Endothelial cell of umbilical vein (primary cell): Measurements from ENCODE around the gene WDR93. TPM values are rescaled to one million over a fixed set of nuclear protein-coding genes. Genes with fewer than 3 reads are reported as not detected.
A peak's percentile ranks its signal among the peaks of the same experiment; 100 is the strongest.

ENCODE experiments used
- BruUV-seq: library from RNA; stranded (reverse); fragments of 400-500 nt; replicated peaks from 2 replicates; lab custom pipeline; 2021; lab: Mats Ljungman, UMichigan
- CTCF ChIA-PET: fragments of 300-600, 350-600 bp; sonication (Branson Sonifier 250); formaldehyde crosslinking; loops from one replicate; lab custom pipeline; 2021; ENCODE audit warnings: antibody characterized with exemption, inconsistent platforms; lab: Charles Lee
- POLR2A ChIA-PET: fragments of 300-600, 350-600 bp; sonication (Branson Sonifier 250); formaldehyde crosslinking; loops from one replicate; lab custom pipeline; 2021; ENCODE audit warnings: antibody characterized with exemption, inconsistent platforms; lab: Charles Lee
- DNase-seq: peaks from one replicate; pipeline ENCODE4 v3.0.0-alpha.2; 2011; ENCODE audit warnings: low read depth, low spot score
- FAIRE-seq: peaks from 2 replicates; lab custom pipeline; 2011; peaks lifted over from hg19 to GRCh38; lab: Jason Lieb, UNC
- H2AFZ ChIP-seq: 2 replicates; pipeline ENCODE4 v1.6.0; 2012; ENCODE audit warnings: low read depth, low read length, control low read depth, inconsistent platforms
- H3K27ac ChIP-seq: 2 replicates; pipeline ENCODE4 v1.5.1; 2011; ENCODE audit warnings: low read depth, mild to moderate bottlenecking, control low read depth, low read length, moderate library complexity; ENCODE audit not compliant: insufficient read depth
- H3K27me3 ChIP-seq, 2 experiments: 2 replicates each; pipeline versions ENCODE4 v1.6.0 to v1.6.1; 2011; ENCODE audit warnings: low read length in 2 of 2, mixed read lengths in 1 of 2; ENCODE audit not compliant: control insufficient read depth in 2 of 2, insufficient read depth in 2 of 2
- H3K36me3 ChIP-seq, 2 experiments: 2 replicates in 1 of 2; 3 replicates in 1 of 2; pipeline ENCODE4 v1.5.1; 2011; ENCODE audit warnings: low read length in 2 of 2, mild to moderate bottlenecking in 1 of 2, moderate library complexity in 1 of 2; ENCODE audit not compliant: control insufficient read depth in 2 of 2, insufficient read depth in 2 of 2; ENCODE audit errors: extremely low read depth in 1 of 2
- H3K4me1 ChIP-seq: 3 replicates; pipeline ENCODE4 v1.5.1; 2011; ENCODE audit warnings: mild to moderate bottlenecking, low read length; ENCODE audit not compliant: control insufficient read depth, insufficient read depth; ENCODE audit errors: extremely low read depth
- H3K4me2 ChIP-seq: 2 replicates; pipeline ENCODE4 v1.6.1; 2011; ENCODE audit warnings: low read length, control low read depth, mixed read lengths; ENCODE audit not compliant: insufficient read depth
- H3K4me3 ChIP-seq, 3 experiments: fragments of 200-600 bp in 1 of 3; sonication (generic), shearing (Covaris generic) in 1 of 3; replicated peaks in 1 of 3; 2 replicates each; pipeline ENCODE4 v1.5.1; 2011 to 2016; ENCODE audit warnings: control low read depth in 3 of 3, low read length in 3 of 3, mild to moderate bottlenecking in 2 of 3, inconsistent platforms in 1 of 3, low read depth in 1 of 3, moderate library complexity in 1 of 3; ENCODE audit not compliant: insufficient read depth in 1 of 3
- H3K79me2 ChIP-seq: 2 replicates; pipeline ENCODE4 v1.6.0; 2012; ENCODE audit warnings: low read length, inconsistent platforms; ENCODE audit not compliant: control insufficient read depth, insufficient read depth
- H3K9ac ChIP-seq: replicated peaks from 2 replicates; pipeline ENCODE3; 2011; ENCODE audit warnings: low read length, control low read depth; ENCODE audit not compliant: insufficient read depth; ENCODE audit errors: extremely low read depth
- H3K9me1 ChIP-seq: replicated peaks from 3 replicates; pipeline ENCODE4 v1.6.0; 2011; ENCODE audit warnings: mild to moderate bottlenecking, low read length; ENCODE audit not compliant: control insufficient read depth, insufficient read depth; ENCODE audit errors: extremely low read depth
- H3K9me3 ChIP-seq: replicated peaks from 2 replicates; pipeline ENCODE4 v1.5.1; 2012; ENCODE audit warnings: low read length, inconsistent platforms; ENCODE audit not compliant: control insufficient read depth, insufficient read depth
- H4K20me1 ChIP-seq: replicated peaks from 2 replicates; pipeline ENCODE3; 2011; ENCODE audit warnings: mild to moderate bottlenecking, low read length; ENCODE audit not compliant: control insufficient read depth, insufficient read depth; ENCODE audit errors: extremely low read depth
- EZH2 ChIP-seq: IDR thresholded peaks from 2 replicates; pipeline ENCODE4 v1.6.1; 2012; ENCODE audit warnings: borderline replicate concordance, low read depth, mild to moderate bottlenecking, moderate library complexity, low read length, inconsistent platforms; ENCODE audit not compliant: severe bottlenecking
- FOS ChIP-seq: IDR thresholded peaks from 2 replicates; pipeline ENCODE4 v1.6.1; 2011; ENCODE audit warnings: mild to moderate bottlenecking, low read length, moderate library complexity, borderline replicate concordance; ENCODE audit not compliant: insufficient read depth
- GATA2 ChIP-seq: IDR thresholded peaks from 2 replicates; pipeline ENCODE4 v1.7.0; 2011; ENCODE audit warnings: low read depth, mild to moderate bottlenecking, moderate library complexity, mixed read lengths, low read length; ENCODE audit not compliant: insufficient read length, insufficient read depth
- MAX ChIP-seq: IDR thresholded peaks from 2 replicates; pipeline ENCODE4 v1.6.1; 2011; ENCODE audit not compliant: insufficient read depth, insufficient read length
- MYC ChIP-seq: IDR thresholded peaks from one replicate; pipeline ENCODE4 v1.6.1; 2011; ENCODE audit warnings: mild to moderate bottlenecking, low read depth, low read length
- POLR2A ChIP-seq: IDR thresholded peaks from 2 replicates; pipeline ENCODE4 v1.6.1; 2012; ENCODE audit warnings: low read depth, mild to moderate bottlenecking, control low read depth, low read length
- POLR2AphosphoS5 ChIP-seq: IDR thresholded peaks from 2 replicates; pipeline ENCODE4 v1.6.1; 2012; ENCODE audit warnings: low read depth, mild to moderate bottlenecking, control low read depth, low read length, moderate library complexity; ENCODE audit not compliant: insufficient read depth
- dilution Hi-C: fragments of 300-500 bp; cut with MboI; formaldehyde crosslinking; loops from one replicate; pipeline ENCODE4 v1.15.0; 2019; ENCODE audit warnings: low sequenced_read_pairs; ENCODE audit not compliant: extremely low pct_ligation_motif_present
- intact Hi-C: fragments of 100-400 bp; cut with micrococcal nuclease; formaldehyde crosslinking; loops from one replicate; pipeline ENCODE4 v1.10.0; 2022
- polyA plus RNA-seq, 4 experiments: library from polyadenylated mRNA; depleted of rRNA in 3 of 4; stranded (reverse) in 3 of 4; unstranded in 1 of 4; fragments of >200 nt; gene quantifications; 2 replicates each; pipeline versions ENCODE4 v1.2.1 to v1.2.3, GENCODE V29; 2011 to 2012; ENCODE audit warnings: missing spikeins in 1 of 4
- total RNA-seq: library from RNA; stranded (reverse); gene quantifications from 2 replicates; pipeline ENCODE4 v1.2.3, GENCODE V29; 2021
- TF ChIP-seq, protein P1 (sequence below), 2 donors: IDR thresholded peaks; 1 replicate in 1 of 2; 2 replicates in 1 of 2; pipeline ENCODE4 v1.5.1; 2011; ENCODE audit warnings: low read length in 2 of 2, mild to moderate bottlenecking in 2 of 2, moderate library complexity in 2 of 2, control low read depth in 1 of 2, inconsistent platforms in 1 of 2, low read depth in 1 of 2; ENCODE audit not compliant: insufficient read depth in 1 of 2; ENCODE audit errors: extremely low read depth in 1 of 2

The WDR93 gene
- total and polyA plus RNA-seq, 2 donors (not counting 3 experiments of a cell fraction or from before 2014, with no cell fraction given), result 0.07 TPM; not detected in 1

DNA sequence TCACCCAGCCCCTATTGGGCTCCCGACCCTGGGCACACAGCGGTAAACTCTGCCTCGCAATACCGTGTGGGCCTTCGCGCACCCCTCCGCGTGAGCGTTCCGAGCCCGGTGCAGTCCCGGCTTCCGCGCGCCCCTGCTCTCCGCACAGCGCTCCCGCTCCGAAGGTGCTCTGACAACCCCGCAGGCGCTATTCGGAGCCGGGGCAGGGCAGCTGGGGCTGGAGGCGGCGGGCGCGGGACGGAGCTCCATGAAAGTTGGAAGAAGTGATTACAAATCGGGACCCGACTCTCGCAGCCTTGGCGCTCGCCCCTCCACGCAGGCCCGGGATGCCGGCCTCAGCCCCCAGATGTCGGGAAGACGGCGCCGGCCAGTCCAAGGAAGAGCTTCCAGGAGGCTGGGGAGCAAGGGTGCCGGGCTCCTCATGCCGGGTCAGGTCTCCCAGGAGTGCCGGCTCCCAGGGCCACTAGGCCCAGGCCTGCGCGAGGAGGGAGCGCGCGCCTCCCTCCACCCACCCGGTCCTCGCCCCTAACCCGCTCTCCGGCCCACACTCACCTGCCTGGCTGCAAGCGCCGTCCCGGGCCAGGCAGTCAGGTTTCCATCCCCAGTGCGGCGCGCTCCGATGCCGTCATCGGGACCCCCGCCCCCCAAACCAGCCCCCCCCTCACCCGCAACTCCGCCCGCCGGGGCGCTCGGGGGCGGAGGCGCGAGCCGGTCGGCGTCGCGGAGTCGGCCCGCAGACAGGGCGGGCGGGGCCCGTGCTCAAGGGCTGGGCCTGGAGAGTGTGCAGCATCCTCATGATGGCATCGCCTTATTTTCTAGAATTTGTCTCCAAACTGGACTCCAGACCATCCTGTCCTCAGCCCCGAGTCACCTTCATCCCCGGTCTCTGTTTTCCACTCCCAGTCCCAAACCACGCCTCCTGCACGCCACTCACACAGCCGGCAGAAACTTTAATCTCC is 35.5 kb upstream of the WDR93 start, which contains the start of gene KIF7:
TSS of gene KIF7 (minus strand) at position 621 of the 959 bp plus-strand sequence. CDS start 2,537 bp downstream, outside the sequence.
- CTCF ChIA-PET, result interaction anchor here (1.6 kb wide), 2 partner anchors 9 to 11 kb away, joined by 3 to 7 read pairs; no protein-coding TSS in a partner anchor
- peak; percentile 63 for DNase-seq

DNA sequence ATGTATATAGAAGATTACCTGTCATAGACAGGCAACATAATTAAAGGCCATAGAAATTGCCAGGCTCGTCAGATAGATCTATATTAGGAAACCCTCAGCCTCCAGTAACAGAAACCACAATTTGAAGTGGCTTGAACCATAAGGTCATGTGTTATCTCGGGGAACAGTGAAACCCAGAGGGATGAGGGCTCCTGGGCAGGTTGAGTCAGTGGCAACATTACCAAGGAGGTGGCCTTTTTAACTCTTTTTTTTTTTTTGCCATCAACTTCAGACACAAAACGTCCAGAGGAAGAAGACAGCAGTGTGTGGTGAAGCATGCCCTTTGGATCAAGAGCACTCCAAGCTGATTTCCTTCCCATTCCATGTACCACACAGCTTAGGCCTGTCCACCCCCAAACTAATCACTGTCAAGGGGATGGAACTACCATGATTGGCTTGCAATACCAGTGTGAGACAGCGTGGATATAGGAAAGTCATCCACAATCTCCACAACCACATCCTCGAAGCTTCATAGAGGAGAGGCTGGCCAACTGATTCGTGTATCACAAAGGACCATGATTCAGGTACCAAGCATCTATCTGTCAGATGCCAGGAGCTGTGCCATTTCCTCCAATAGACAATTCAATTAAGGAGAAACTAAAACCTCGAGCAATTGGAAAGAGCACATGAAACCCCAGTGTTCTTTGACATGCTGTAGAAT is 34.3 kb upstream of the WDR93 start:
- no peak overlapping the region for H3K27ac ChIP-seq
- peaks cover 5% of the 10 kb centered on the region for H3K79me2 ChIP-seq
- CTCF ChIA-PET, result interaction anchor here (0.8 to 1.0 kb wide), 2 partner anchors 9 to 10 kb away, joined by 3 to 5 read pairs; no protein-coding TSS in a partner anchor
- H3K9me1 ChIP-seq, result no peaks in the 10 kb centered on the region
- H3K4me1 ChIP-seq, result peaks cover 7% of the 10 kb centered on the region
- FAIRE-seq (no peak), DNase-seq (no peak)
- no peak overlapping the region for H2AFZ ChIP-seq
- no peaks in the 10 kb centered on the region for H3K9me3 ChIP-seq
- no peak overlapping the region for H3K4me2 ChIP-seq
- BruUV-seq, result no TSS peak
- no peak overlapping the region for H3K9ac ChIP-seq
- dilution Hi-C loops, result no loop called here
- no peaks in the 10 kb centered on the region for H3K36me3 ChIP-seq
- no peaks in the 10 kb centered on the region for H4K20me1 ChIP-seq
- intact Hi-C loops, result no loop called here
- POLR2A ChIA-PET, result interaction anchor here (0.6 kb wide), 1 partner anchor 138 kb away, joined by 3 read pairs; no protein-coding TSS in a partner anchor
- H3K4me3 ChIP-seq, result no peak overlapping the region
- no peaks in the 10 kb centered on the region for H3K27me3 ChIP-seq
- no peak for TF ChIP-seq POLR2A
- TF ChIP-seq, protein P1, sequence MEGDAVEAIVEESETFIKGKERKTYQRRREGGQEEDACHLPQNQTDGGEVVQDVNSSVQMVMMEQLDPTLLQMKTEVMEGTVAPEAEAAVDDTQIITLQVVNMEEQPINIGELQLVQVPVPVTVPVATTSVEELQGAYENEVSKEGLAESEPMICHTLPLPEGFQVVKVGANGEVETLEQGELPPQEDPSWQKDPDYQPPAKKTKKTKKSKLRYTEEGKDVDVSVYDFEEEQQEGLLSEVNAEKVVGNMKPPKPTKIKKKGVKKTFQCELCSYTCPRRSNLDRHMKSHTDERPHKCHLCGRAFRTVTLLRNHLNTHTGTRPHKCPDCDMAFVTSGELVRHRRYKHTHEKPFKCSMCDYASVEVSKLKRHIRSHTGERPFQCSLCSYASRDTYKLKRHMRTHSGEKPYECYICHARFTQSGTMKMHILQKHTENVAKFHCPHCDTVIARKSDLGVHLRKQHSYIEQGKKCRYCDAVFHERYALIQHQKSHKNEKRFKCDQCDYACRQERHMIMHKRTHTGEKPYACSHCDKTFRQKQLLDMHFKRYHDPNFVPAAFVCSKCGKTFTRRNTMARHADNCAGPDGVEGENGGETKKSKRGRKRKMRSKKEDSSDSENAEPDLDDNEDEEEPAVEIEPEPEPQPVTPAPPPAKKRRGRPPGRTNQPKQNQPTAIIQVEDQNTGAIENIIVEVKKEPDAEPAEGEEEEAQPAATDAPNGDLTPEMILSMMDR (IDR thresholded peaks at IDR 0.05; ENCODE audit: extremely low read depth in 1 of 2, insufficient read depth in 1 of 2, low read depth in 1 of 2, low read length in 2 of 2), result no peak
- no peak for TF ChIP-seq EZH2
- TF ChIP-seq POLR2AphosphoS5, result no peak
- no peak for TF ChIP-seq MYC
- TF ChIP-seq MAX, result no peak
- no peak for TF ChIP-seq FOS
- no peak for TF ChIP-seq GATA2

More for the DNA sequence above, 35.5 kb upstream of the WDR93 start, which contains the start of gene KIF7:
- peak; percentile 21 for FAIRE-seq
- Histone ChIP-seq H3K36me3 (no peaks in the 10 kb centered on the region), H3K9me1 (no peaks in the 10 kb centered on the region), H3K4me3 (peak within 1 kb of the TSS; percentile 58 to 67 (median 65)), H3K9ac (peak within 1 kb of the TSS; percentile 64), H3K9me3 (no peaks in the 10 kb centered on the region), H3K79me2 (peaks cover 5% of the 10 kb centered on the region), H3K4me2 (peak within 1 kb of the TSS; percentile 82), H3K27ac (no peak within 1 kb of the TSS), H2AFZ (peak within 1 kb of the TSS; percentile 89), H3K4me1 (peaks cover 7% of the 10 kb centered on the region), H3K27me3 (no peaks in the 10 kb centered on the region), H4K20me1 (no peaks in the 10 kb centered on the region)
- TF ChIP-seq POLR2AphosphoS5 (peak; percentile 35), MAX (no peak)
- POLR2A ChIA-PET, result no interaction called here
- BruUV-seq, result TSS peak; percentile 38
- dilution Hi-C loops (no loop called here), intact Hi-C loops (loop anchor here (1.0 kb wide), 1 partner anchor 8 kb away; no protein-coding TSS in a partner anchor)
